GM23248 (cell line): ENCODE data around the gene KIDINS220. TPM values are rescaled to one million over a fixed set of nuclear protein-coding genes. Genes with fewer than 3 reads are reported as not detected.

Experiments used
- DNase-seq: peaks from one replicate; pipeline ENCODE4 v3.0.0-alpha.2; 2015
- H2AFZ ChIP-seq: fragments of 200-600 bp; sonication (generic); 2 replicates; pipeline ENCODE4 v1.6.1; 2016; ENCODE audit warnings: antibody characterized with exemption
- H3F3A ChIP-seq: fragments of 200-600 bp; sonication (generic); 2 replicates; pipeline ENCODE4 v1.6.1; 2016; ENCODE audit warnings: mild to moderate bottlenecking, antibody characterized with exemption, mixed run types; ENCODE audit not compliant: insufficient read depth
- H3K27ac ChIP-seq: fragments of 200-600 bp; sonication (generic); 2 replicates; pipeline ENCODE4 v1.5.1; 2016; ENCODE audit warnings: mild to moderate bottlenecking
- H3K27me3 ChIP-seq: fragments of 200-600 bp; sonication (generic); replicated peaks from 2 replicates; pipeline ENCODE4 v1.6.1; 2016; ENCODE audit warnings: mild to moderate bottlenecking; ENCODE audit not compliant: insufficient read depth
- H3K36me3 ChIP-seq: fragments of 200-600 bp; sonication (generic); 2 replicates; pipeline ENCODE4 v1.6.1; 2016; ENCODE audit warnings: low read depth, mild to moderate bottlenecking
- H3K4me1 ChIP-seq: fragments of 200-600 bp; sonication (generic); 2 replicates; pipeline ENCODE4 v1.6.1; 2016; ENCODE audit warnings: mild to moderate bottlenecking; ENCODE audit not compliant: insufficient read depth
- H3K4me2 ChIP-seq: fragments of 200-600 bp; sonication (generic); one replicate; pipeline ENCODE4 v1.6.1; 2016; ENCODE audit warnings: mild to moderate bottlenecking; ENCODE audit not compliant: unreplicated experiment
- H3K4me3 ChIP-seq: fragments of 200-600 bp; sonication (generic); 2 replicates; pipeline ENCODE4 v1.5.1; 2016; ENCODE audit warnings: mild to moderate bottlenecking
- H3K79me2 ChIP-seq: fragments of 200-600 bp; sonication (generic); 2 replicates; pipeline ENCODE4 v1.6.1; 2016; ENCODE audit warnings: mild to moderate bottlenecking; ENCODE audit not compliant: insufficient read depth
- H3K9ac ChIP-seq: fragments of 200-600 bp; sonication (generic); 2 replicates; pipeline ENCODE4 v1.6.1; 2016; ENCODE audit warnings: mild to moderate bottlenecking
- H3K9me2 ChIP-seq: fragments of 200-600 bp; sonication (generic); 2 replicates; pipeline ENCODE4 v1.6.1; 2016; ENCODE audit warnings: mixed run types, mild to moderate bottlenecking, moderate library complexity; ENCODE audit not compliant: insufficient read depth
- H3K9me3 ChIP-seq: fragments of 200-600 bp; sonication (generic); one replicate; pipeline ENCODE4 v1.6.1; 2017; ENCODE audit warnings: low read depth
- H4K20me1 ChIP-seq: fragments of 200-600 bp; sonication (generic); 2 replicates; pipeline ENCODE4 v1.6.0; 2016; ENCODE audit not compliant: insufficient read depth
- EZH2 ChIP-seq: fragments of 200-600 bp; sonication (generic); IDR thresholded peaks from 2 replicates; pipeline ENCODE4 v1.6.1; 2018; ENCODE audit warnings: antibody characterized with exemption, mild to moderate bottlenecking; ENCODE audit not compliant: insufficient read depth, poor library complexity, severe bottlenecking
- EZH2phosphoT487 ChIP-seq: fragments of 200-600 bp; sonication (generic); IDR thresholded peaks from 2 replicates; pipeline ENCODE4 v1.6.1; 2018; ENCODE audit warnings: antibody characterized with exemption, moderate library complexity, mild to moderate bottlenecking, low read depth; ENCODE audit not compliant: insufficient read depth
- WGBS, 2 experiments: methylation state at CpG; one replicate each; pipeline ENCODE4 v1.1.6; 2015 to 2017; ENCODE audit warnings: low lambda C conversion rate in 2 of 2, low coverage in 1 of 2; ENCODE audit errors: missing lambda C conversion rate in 2 of 2; 5-methylcytosine and 5-hydroxymethylcytosine counted together
- in situ Hi-C: fragments of 300-500 bp; cut with MboI; formaldehyde crosslinking; loops from 2 replicates; pipeline ENCODE4 v1.15.0; 2020
- polyA plus RNA-seq: library from polyadenylated mRNA; unstranded; fragments of >200 nt; fragmentation: Nextera tagmentation; extraction: Ambion mirVana; gene quantifications from 2 replicates; pipeline ENCODE4 v1.2.1, GENCODE V29; 2016
- total RNA-seq: library from RNA; depleted of rRNA; stranded (reverse); fragments of >200 nt; shearing (Covaris generic); gene quantifications from 2 replicates; pipeline ENCODE4 v1.2.3, GENCODE V29; 2014

Gene KIDINS220
- total and polyA plus RNA-seq, 2 experiments from 2014 or later, result 25.0 to 52.2 TPM

DNA sequence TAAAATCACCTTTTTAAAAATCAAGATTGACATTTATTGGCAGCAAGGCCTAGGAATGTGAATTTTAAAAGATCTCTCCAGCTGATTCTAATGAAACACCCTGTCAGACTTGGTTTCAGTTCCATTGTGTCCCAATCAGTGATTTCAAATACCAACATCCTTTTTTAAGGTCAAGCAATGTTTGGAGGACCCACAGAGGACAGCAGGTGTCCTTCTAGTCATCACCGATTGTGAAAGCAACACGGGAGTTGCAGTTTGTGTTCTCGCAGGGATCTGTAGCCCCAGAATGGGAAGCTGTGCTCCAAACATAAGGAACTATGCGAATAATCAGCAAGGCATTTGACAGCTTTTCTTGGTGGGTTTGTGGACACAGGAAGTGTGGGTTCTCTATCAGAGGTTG, 4.5 kb upstream of the KIDINS220 start:
- H3K4me3 ChIP-seq, result no peak overlapping the region
- no peaks in the 10 kb centered on the region for H3F3A ChIP-seq
- no peaks in the 10 kb centered on the region; the same call in 1 of the 2 replicates for H3K4me1 ChIP-seq
- H3K36me3 ChIP-seq, result no peaks in the 10 kb centered on the region
- H3K9me3 ChIP-seq, result no peaks in the 10 kb centered on the region
- DNase-seq, result no peak
- H4K20me1 ChIP-seq, result no peaks in the 10 kb centered on the region
- 88% methylated on average over 4 of the region's 4 CpGs for WGBS, 2 experiments
- in situ Hi-C loops, result no loop called here
- H3K79me2 ChIP-seq, result peaks cover 4% of the 10 kb centered on the region
- no peaks in the 10 kb centered on the region for H3K9me2 ChIP-seq
- no peak overlapping the region for H2AFZ ChIP-seq
- TF ChIP-seq EZH2phosphoT487 (no peak), EZH2 (no peak)
- H3K27ac ChIP-seq, result no peak overlapping the region
- no peak overlapping the region for H3K9ac ChIP-seq
- no peaks in the 10 kb centered on the region for H3K27me3 ChIP-seq
- H3K4me2 ChIP-seq, result no peak overlapping the region

DNA sequence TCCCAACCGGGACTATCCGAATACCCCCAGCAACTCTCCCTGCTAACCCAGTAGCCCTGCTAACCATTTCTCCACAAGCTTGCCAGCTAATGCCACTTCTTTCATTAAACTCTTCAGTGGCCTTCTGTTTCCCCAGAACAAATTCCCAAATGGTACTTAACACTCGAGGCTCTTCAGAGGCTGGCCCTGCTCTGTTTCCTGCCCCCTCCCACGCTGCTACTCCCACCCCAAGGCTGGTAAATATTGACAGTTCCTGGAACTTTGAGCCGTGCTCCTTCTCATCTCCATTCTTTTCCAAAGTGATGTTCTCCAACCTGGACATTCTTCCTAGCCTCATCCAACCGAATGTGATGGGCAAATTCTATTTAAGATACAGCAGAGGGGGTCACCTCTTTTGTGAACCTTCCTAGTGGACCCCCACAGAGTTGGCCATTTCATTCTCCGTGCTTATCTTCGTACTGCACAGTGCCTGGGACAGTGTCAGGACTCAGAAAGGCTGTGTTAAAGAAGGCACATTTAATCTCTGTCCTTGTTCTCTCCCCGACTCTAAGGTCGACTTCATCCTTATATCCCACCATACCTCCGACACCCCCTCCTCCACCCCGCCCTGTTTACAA, 3.2 kb upstream of the KIDINS220 start:
- H3K79me2 ChIP-seq, result peaks cover 17% of the 10 kb centered on the region
- no peaks in the 10 kb centered on the region for H3K36me3 ChIP-seq
- DNase-seq, result no peak
- WGBS, 2 experiments, result 74 to 78% methylated on average over 11 to 12 of the region's 12 CpGs
- H3K27ac ChIP-seq, result no peak overlapping the region
- no peak overlapping the region for H3K4me2 ChIP-seq
- no peak overlapping the region for H3K9ac ChIP-seq
- H3K4me3 ChIP-seq, result no peak overlapping the region
- H3K9me3 ChIP-seq, result no peaks in the 10 kb centered on the region
- TF ChIP-seq EZH2 (no peak), EZH2phosphoT487 (no peak)
- no peaks in the 10 kb centered on the region for H3K9me2 ChIP-seq
- peaks cover 7% of the 10 kb centered on the region for H3K4me1 ChIP-seq
- no peaks in the 10 kb centered on the region for H3F3A ChIP-seq
- no peaks in the 10 kb centered on the region for H3K27me3 ChIP-seq
- H4K20me1 ChIP-seq, result no peaks in the 10 kb centered on the region
- in situ Hi-C loops, result no loop called here
- no peak overlapping the region for H2AFZ ChIP-seq

DNA sequence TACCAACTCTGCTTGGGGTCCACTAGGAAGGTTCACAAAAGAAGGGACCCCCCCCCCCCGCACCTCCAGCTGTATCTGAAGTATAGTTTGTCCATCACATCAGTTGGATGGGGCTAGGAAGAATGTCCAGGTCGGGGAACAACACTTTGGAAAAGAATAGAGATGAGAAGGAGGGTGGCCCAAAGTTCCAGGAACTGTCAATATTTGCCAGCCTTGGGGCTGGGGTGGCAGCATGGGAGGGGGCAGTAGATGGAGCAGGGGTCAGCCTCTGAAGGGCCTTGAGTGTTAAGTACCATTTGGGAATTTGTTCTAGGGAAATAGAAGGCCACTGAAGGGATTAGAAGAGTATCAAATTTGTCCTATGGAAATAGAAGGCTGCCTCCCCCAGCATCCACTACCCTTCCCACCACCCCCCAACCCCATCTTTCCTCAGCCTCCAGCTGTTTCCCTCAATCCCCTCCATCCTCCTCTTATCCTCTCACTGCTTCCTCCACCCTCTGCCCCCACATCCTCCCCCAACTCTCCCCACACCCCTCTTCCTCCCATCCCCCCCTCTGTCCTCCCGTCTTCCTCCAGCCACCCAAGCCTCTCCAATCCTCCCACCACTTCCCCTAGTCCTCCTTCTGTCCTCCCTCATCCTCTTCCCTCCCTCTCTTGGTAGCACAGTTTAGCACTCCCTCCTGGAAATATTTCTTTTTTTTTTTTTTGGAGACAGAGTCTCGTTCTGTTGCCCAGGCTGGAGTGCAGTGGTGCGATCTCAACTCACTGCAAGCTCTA, 2.0 kb upstream of the KIDINS220 start:
- H2AFZ ChIP-seq, result no peak overlapping the region
- 63 to 71% methylated on average over 3 to 5 of the region's 5 CpGs for WGBS, 2 experiments
- no peak overlapping the region for H3K4me3 ChIP-seq
- DNase-seq, result no peak
- no peaks in the 10 kb centered on the region for H3F3A ChIP-seq
- no peaks in the 10 kb centered on the region for H3K36me3 ChIP-seq
- in situ Hi-C loops, result no loop called here
- H3K79me2 ChIP-seq, result peaks cover 29% of the 10 kb centered on the region
- H3K4me2 ChIP-seq, result no peak overlapping the region
- H4K20me1 ChIP-seq, result no peaks in the 10 kb centered on the region
- H3K9me3 ChIP-seq, result no peaks in the 10 kb centered on the region
- TF ChIP-seq EZH2, result no peak
- TF ChIP-seq EZH2phosphoT487, result no peak
- no peaks in the 10 kb centered on the region for H3K9me2 ChIP-seq
- H3K9ac ChIP-seq, result no peak overlapping the region
- no peaks in the 10 kb centered on the region for H3K27me3 ChIP-seq
- peaks cover 8% of the 10 kb centered on the region; the same call in 1 of the 2 replicates for H3K4me1 ChIP-seq
- no peak overlapping the region for H3K27ac ChIP-seq

DNA sequence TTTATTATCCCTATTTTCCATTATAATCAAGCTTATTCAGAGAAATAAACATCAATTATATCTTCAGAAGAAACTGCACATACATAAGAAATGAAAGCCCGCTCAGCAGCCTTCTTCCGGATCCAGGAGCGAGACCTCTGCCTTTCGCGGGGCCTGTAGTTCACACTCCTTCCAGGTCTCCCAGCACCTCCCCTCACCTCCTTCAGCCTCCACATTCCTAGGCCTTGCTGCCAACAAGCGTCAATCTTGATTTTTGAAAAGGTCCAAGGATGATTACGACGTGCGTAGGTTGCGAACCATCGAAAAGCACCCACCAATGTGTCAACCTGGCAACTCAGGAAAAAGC, 355 bp upstream of the KIDINS220 start:
- 71 to 74% methylated on average over 11 of the region's 11 CpGs for WGBS, 2 experiments
- H2AFZ ChIP-seq, result peak overlapping the region; percentile 80
- H3K4me2 ChIP-seq, result peak overlapping the region; percentile 59

More for the DNA sequence above, 355 bp upstream of the KIDINS220 start:
- Histone ChIP-seq H3K27me3 (no peaks in the 10 kb centered on the region), H3K9me2 (no peaks in the 10 kb centered on the region), H4K20me1 (peaks cover 7% of the 10 kb centered on the region; the same call in 1 of the 2 replicates), H3K79me2 (peaks cover 45% of the 10 kb centered on the region), H3K27ac (no peak overlapping the region), H3K4me3 (peak overlapping the region; percentile 94), H3F3A (no peaks in the 10 kb centered on the region), H3K4me1 (peaks cover 8% of the 10 kb centered on the region; the same call in 1 of the 2 replicates), H3K9ac (no peak overlapping the region), H3K9me3 (no peaks in the 10 kb centered on the region), H3K36me3 (no peaks in the 10 kb centered on the region)
- no peak for DNase-seq
- TF ChIP-seq EZH2, result no peak
- no peak for TF ChIP-seq EZH2phosphoT487
- in situ Hi-C loops, result no loop called here
